NCI-H345 treated with DMSO at 0.1 percent for 48 hours (cell line): ENCODE measurements around the gene DDX27.

ENCODE experiments used
- DNase-seq: peaks from one replicate; lab custom pipeline; 2025; ENCODE audit not compliant: unreplicated experiment; lab: John Stamatoyannopoulos, UW

The DDX27 gene

DNA sequence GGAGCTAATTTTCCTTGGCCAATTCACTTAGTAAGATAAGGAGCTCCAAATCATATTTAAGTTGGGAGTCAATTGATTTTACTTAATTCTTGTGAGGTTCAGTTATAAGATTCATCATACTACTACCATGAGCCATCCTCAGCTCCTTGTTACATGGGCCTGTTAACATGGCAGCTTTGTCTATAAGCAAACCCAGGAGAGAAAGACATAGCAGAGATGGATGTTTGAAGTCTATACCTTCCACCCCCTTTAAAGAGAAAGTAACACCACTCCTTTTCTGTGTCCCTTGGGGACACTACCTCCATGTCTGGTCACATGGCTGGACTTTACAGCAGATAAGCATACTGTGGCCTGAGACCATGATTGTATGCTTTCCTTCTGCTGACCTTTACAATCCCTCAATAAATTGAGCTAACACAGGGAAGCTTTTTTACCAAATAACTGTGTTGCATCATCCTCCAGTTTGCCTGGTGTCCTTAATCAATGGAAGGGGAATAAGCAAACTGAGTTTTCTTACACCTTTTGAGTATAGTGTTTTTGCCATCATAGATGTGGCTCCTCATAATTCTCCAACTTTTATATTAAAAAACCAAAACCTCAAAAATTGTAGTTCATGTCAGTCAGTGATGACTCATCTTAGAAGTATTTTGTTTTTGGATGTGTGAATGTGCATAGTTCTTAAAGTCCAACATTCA is 68.5 kb downstream of the DDX27 start:
- no peak for DNase-seq

DNA sequence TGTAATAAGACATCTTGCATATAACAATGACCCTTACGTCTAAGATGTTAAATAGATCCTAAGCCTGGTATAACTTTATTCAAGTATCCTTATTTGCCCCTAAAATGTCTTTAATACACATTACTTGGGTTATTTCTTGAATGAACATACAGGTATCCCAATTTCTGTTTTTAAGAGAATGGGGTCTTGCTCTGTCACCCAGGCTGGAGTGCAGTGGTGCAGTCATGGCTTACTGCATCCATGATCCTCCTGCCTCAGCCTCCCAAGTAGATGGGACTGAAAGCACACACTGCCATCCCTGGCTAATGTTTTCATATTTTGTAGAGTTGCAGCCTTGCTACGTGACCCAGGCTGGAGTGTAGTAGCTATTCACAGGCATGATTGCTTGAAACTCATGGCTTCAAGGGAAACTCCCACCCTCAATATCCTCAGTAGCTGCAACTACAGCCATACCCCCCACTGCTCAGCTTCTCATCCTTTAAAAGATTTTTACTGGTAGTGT is 69.1 kb downstream of the DDX27 start:
- no peak for DNase-seq

DNA sequence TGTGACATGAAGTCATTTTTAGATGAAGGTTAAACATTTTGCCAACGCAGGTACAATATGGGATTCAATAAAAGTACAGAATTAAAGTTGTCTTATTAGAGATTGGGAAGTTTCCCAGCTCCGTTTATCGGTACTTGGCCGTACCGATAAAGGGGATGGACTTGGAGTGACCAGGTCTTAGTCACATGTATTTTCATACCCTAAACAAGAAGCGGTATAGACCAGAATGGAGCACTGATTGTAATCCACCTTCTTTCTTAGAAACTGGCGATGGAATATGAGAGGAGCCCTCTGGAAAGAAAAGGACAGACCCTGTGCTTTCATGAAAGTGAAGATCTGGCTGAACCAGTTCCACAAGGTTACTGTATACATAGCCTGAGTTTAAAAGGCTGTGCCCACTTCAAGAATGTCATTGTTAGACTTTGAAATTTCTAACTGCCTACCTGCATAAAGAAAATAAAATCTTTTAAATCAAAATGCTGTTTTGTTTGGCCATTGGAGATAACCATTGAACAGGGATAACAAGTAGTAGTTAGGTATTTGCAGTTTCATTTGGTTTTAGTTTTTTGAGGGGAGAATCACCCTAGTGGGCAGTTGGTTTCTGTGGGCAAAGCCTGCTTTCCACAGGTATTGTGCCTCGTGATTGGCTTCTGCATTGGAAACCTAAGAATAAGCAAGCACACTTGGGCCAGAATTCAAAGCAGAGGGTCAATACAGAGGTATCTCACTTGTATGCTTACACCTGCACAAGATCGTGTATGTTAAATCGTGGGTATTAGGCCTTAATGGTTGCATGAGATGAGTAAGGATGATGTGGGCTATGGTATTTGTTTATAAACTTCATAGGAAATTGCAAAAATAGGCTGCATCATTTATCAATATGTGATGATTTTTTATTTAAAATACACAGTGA is 69.8 kb downstream of the DDX27 start:
- peak; percentile 16 for DNase-seq

DNA sequence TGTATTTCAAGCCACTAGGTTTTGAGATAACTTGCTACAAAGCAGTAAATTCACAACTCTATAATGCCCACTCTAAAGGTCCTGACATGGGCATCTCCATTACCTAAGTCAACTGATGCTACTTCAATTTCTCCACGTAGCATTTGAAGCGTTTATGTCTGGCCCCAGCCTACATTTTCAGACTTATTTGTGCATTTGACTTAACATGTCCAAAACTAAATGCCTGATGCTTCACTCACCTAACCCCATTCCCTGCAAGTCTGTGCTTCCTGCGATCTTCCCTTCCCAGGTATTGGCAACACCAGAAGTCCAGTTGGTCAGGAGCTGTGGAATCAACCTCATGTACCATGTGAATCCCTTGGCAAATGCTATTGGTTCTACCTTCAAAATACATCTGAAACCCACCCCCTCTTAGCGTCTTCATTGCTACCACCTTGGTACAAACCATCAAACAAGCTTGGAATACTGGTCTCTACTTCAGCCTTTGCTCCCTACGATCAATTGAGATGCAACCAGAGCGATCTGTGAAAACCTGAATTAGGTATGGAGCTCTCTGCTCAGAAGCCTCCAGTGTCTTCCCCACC is 71.5 kb downstream of the DDX27 start:
- no peak for DNase-seq

DNA sequence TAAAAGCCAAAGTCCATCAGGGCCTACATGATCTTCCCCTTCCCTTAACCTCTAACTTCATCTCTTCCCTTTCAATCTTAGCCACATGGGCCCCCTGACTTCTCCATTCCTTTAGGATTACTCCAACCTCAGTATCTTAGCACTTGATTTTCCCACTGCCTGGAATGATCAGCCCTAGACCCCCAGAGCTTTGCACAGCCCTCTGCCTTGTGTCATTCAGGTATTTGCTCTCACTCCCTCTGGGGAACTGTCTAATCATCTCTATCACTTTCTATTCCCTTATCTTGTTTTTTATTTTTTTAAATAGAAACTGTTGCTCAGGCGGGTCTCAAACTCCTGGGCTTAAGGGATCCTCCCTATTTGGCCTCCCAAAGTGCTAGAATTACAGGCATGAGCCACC is 72.0 kb downstream of the DDX27 start:
- DNase-seq = no peak

DNA sequence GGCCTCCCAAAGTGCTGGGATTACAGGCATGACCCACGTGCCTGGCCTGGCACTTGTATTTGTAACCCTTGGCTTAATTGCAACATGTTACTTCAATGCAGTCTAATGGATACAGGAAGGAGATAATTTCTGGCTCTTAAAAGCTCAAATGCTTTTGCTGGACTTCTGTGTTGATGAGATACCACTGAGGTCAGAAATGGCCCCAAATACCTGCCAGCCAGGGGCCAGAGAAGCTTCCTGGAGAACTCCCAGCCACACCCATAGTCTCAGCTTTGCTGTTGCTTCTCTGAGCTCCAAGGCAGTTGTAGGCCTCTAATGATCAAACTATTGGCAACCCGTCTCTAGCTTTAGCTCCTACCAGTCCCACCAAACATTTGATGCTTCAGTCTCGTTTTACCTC is 72.8 kb downstream of the DDX27 start:
- no peak for DNase-seq

DNA sequence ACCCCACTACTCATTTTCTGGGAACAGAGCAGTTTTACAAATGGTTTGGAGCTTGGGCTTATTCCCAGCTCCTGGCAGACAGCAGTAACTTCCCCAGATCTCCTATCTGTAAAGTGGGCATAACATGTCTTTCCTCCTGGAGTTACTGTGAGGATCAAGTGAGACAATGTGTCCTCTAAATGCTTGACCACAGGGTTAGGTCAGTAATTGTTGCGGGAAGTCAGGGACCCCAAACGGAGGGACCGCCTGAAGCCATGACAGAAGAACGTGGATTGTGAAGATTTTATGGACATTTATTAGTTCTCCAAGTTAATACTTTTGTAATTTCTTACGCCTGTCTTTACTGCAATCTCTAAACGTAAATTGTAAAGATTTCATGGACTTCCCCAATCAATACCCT is 73.9 kb downstream of the DDX27 start:
- DNase-seq = no peak
